Fibroblast of lung (primary cell): ENCODE results near the gene ARRDC2. TPM values are rescaled to one million over a fixed set of nuclear protein-coding genes. Genes with fewer than 3 reads are reported as not detected.

Source experiments
- DNase-seq, 2 donors: peaks; one replicate each; pipeline versions ENCODE4 v3.0.0 to v3.0.0-alpha.2; 2010; ENCODE audit warnings: low read depth in 2 of 2
- H2AFZ ChIP-seq: 2 replicates; pipeline ENCODE4 v1.5.1; 2012; ENCODE audit warnings: low read length, control low read depth, inconsistent platforms
- H3K27ac ChIP-seq: 2 replicates; pipeline ENCODE4 v1.5.1; 2011; ENCODE audit warnings: low read length, control low read depth; ENCODE audit not compliant: insufficient read depth
- H3K27me3 ChIP-seq: 2 replicates; pipeline ENCODE4 v1.5.1; 2011; ENCODE audit warnings: mild to moderate bottlenecking, low read length; ENCODE audit not compliant: control insufficient read depth, insufficient read depth
- H3K36me3 ChIP-seq: 2 replicates; pipeline ENCODE4 v1.5.1; 2011; ENCODE audit warnings: low read length; ENCODE audit not compliant: control insufficient read depth, insufficient read depth
- H3K4me1 ChIP-seq: 2 replicates; pipeline ENCODE4 v1.5.1; 2011; ENCODE audit warnings: low read length; ENCODE audit not compliant: control insufficient read depth, insufficient read depth; ENCODE audit errors: extremely low read depth
- H3K4me2 ChIP-seq: 2 replicates; pipeline ENCODE4 v1.5.1; 2011; ENCODE audit warnings: low read length, control low read depth; ENCODE audit not compliant: insufficient read depth; ENCODE audit errors: extremely low read depth
- H3K4me3 ChIP-seq, 4 experiments: fragments of 200-600 bp in 1 of 4; sonication (generic) in 1 of 4; replicated peaks in 1 of 4; 2 replicates each; pipeline ENCODE4 v1.5.1; 2011 to 2016; ENCODE audit warnings: low read length in 4 of 4, low read depth in 3 of 4, mild to moderate bottlenecking in 3 of 4, control low read depth in 2 of 4, inconsistent platforms in 1 of 4, mixed read lengths in 1 of 4; ENCODE audit not compliant: insufficient read depth in 1 of 4; ENCODE audit errors: control extremely low read depth in 1 of 4
- H3K79me2 ChIP-seq: 2 replicates; pipeline ENCODE4 v1.5.1; 2012; ENCODE audit warnings: mild to moderate bottlenecking, low read length, inconsistent platforms; ENCODE audit not compliant: control insufficient read depth, insufficient read depth
- H3K9ac ChIP-seq: 2 replicates; pipeline ENCODE4 v1.5.1; 2011; ENCODE audit warnings: mild to moderate bottlenecking, low read length, control low read depth; ENCODE audit not compliant: insufficient read depth
- H3K9me3 ChIP-seq: 2 replicates; pipeline ENCODE4 v1.5.1; 2012; ENCODE audit warnings: low read depth, low read length; ENCODE audit not compliant: control insufficient read depth, insufficient read depth
- H4K20me1 ChIP-seq: 2 replicates; pipeline ENCODE4 v1.5.1; 2011; ENCODE audit warnings: low read length; ENCODE audit not compliant: control insufficient read depth, insufficient read depth; ENCODE audit errors: extremely low read depth
- EZH2 ChIP-seq: IDR thresholded peaks from 2 replicates; pipeline ENCODE4 v1.5.1; 2012; ENCODE audit warnings: low read length, control low read depth, mild to moderate bottlenecking; ENCODE audit errors: missing control alignments
- polyA plus RNA-seq, 2 donors: library from polyadenylated mRNA; depleted of rRNA in 1 of 2; stranded (reverse) in 1 of 2; unstranded in 1 of 2; fragments of >200 nt; gene quantifications; 2 replicates each; pipeline ENCODE4 v1.2.1, GENCODE V29; 2011 to 2012; ENCODE audit warnings: missing spikeins in 1 of 2
- total RNA-seq: library from RNA; depleted of rRNA; stranded (reverse); fragments of >200 nt; gene quantifications from 2 replicates; pipeline ENCODE4 v1.2.1, GENCODE V29; 2014
- TF ChIP-seq, protein P1 (sequence below), 2 donors: IDR thresholded peaks in 1 of 2; conservative IDR thresholded peaks in 1 of 2; 1 replicate in 1 of 2; 2 replicates in 1 of 2; pipeline ENCODE4 v1.5.1; 2011 to 2012; ENCODE audit warnings: low read length in 2 of 2, control low read depth in 1 of 2, inconsistent platforms in 1 of 2, low read depth in 1 of 2, mild to moderate bottlenecking in 1 of 2

Gene ARRDC2
- total and polyA plus RNA-seq, 2 donors (not counting 1 experiment from before 2014, with no cell fraction given): 3.0 to 9.1 TPM

DNA sequence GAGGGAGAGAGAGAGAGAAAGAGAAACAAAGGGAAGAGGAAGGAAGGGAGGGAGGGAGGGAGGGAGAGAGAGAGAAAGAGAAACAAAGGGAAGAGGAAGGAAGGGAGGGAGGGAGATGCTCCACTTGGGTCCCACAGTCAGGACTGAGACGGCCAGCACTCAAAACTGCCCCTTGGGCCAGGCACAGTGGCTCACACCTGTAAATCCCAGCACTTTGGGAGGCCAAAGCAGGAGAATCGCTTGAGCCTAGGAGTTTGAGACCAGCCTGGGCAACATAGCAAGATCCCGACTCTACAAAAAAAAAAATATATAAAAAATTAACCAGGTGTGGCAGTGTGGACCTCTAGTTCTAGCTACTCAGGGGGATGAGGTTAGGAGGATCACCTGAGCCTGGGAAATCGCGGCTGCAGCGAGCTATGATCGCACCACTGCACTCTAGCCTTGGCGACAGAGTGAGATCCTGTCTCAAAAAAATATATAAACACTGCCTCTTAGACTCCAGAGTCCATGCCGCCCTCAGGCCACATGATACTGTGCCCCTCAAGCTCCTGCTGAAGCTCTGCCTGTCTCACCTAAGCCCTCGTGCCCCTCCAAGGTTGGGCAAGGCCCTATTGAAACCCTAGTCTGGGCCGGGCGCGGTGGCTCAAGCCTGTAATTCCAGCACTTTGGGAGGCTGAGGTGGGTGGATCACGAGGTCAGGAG, 8.4 kb downstream of the ARRDC2 start:
- peaks cover 5% of the 10 kb centered on the region for H3K36me3 ChIP-seq
- DNase-seq: no peak
- H3K4me3 ChIP-seq: no peak overlapping the region
- H3K9me3 ChIP-seq: no peaks in the 10 kb centered on the region
- peaks cover 9% of the 10 kb centered on the region for H3K4me1 ChIP-seq
- no peak overlapping the region for H3K27ac ChIP-seq
- TF ChIP-seq, protein P1, sequence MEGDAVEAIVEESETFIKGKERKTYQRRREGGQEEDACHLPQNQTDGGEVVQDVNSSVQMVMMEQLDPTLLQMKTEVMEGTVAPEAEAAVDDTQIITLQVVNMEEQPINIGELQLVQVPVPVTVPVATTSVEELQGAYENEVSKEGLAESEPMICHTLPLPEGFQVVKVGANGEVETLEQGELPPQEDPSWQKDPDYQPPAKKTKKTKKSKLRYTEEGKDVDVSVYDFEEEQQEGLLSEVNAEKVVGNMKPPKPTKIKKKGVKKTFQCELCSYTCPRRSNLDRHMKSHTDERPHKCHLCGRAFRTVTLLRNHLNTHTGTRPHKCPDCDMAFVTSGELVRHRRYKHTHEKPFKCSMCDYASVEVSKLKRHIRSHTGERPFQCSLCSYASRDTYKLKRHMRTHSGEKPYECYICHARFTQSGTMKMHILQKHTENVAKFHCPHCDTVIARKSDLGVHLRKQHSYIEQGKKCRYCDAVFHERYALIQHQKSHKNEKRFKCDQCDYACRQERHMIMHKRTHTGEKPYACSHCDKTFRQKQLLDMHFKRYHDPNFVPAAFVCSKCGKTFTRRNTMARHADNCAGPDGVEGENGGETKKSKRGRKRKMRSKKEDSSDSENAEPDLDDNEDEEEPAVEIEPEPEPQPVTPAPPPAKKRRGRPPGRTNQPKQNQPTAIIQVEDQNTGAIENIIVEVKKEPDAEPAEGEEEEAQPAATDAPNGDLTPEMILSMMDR (conservative IDR thresholded peaks at IDR 0.05 in 1 of 2, IDR thresholded peaks at IDR 0.05 in 1 of 2; ENCODE audit: low read depth in 1 of 2, low read length in 2 of 2): no peak
- no peak for TF ChIP-seq EZH2
- H3K4me2 ChIP-seq: no peak overlapping the region
- H3K27me3 ChIP-seq: no peaks in the 10 kb centered on the region
- H3K79me2 ChIP-seq: no peaks in the 10 kb centered on the region
- H2AFZ ChIP-seq: no peak overlapping the region
- H3K9ac ChIP-seq: no peak overlapping the region
- H4K20me1 ChIP-seq: no peaks in the 10 kb centered on the region

DNA sequence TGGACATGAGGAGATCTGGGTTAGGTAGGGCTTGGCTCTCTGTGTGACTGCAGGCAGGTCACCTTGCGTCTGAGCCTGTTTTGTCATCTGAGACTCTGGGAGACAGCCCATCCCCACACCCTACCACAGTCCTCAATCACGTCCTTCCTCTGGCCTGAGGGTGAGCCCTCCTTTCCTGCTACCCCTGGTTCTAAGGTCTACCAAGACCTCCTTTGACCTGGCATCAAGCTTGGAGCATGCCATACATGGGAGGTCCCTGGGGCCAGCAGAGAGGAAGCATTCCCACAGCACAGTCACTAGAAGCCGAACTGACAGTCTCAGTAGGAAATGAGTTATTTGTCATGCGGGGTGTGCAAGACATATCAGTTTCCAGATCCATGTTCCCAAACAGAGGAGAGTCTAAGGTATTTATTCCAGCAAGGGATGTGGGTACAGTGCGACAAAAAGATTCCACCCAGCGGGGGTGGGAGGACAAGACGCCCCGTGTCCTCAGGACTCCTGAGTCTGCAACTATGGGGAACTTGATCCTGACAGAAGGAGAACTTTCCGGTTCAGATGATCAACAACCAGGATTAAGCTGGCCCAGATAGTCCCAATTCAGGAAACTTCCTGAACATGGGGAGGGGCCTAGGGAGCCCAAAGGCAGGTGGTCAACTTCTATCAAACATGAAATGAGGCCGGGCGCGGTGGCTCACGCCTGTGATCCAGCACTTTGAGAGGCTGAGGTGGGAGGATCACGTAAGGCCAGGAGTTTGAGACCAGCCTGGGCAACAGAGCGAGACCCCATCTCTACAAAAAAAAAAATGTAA, 9.5 kb downstream of the ARRDC2 start:
- Histone ChIP-seq H4K20me1 (no peaks in the 10 kb centered on the region), H3K27me3 (no peaks in the 10 kb centered on the region), H3K9me3 (no peaks in the 10 kb centered on the region), H3K79me2 (no peaks in the 10 kb centered on the region), H3K27ac (no peak overlapping the region), H2AFZ (peak overlapping the region; percentile 14), H3K36me3 (peaks cover 5% of the 10 kb centered on the region), H3K4me2 (no peak overlapping the region), H3K4me1 (peaks cover 17% of the 10 kb centered on the region), H3K4me3 (no peak overlapping the region), H3K9ac (no peak overlapping the region)
- no peak for DNase-seq
- no peak for TF ChIP-seq EZH2
- TF ChIP-seq, protein P1 (conservative IDR thresholded peaks at IDR 0.05 in 1 of 2, IDR thresholded peaks at IDR 0.05 in 1 of 2; ENCODE audit: low read depth in 1 of 2, low read length in 2 of 2): no peak

DNA sequence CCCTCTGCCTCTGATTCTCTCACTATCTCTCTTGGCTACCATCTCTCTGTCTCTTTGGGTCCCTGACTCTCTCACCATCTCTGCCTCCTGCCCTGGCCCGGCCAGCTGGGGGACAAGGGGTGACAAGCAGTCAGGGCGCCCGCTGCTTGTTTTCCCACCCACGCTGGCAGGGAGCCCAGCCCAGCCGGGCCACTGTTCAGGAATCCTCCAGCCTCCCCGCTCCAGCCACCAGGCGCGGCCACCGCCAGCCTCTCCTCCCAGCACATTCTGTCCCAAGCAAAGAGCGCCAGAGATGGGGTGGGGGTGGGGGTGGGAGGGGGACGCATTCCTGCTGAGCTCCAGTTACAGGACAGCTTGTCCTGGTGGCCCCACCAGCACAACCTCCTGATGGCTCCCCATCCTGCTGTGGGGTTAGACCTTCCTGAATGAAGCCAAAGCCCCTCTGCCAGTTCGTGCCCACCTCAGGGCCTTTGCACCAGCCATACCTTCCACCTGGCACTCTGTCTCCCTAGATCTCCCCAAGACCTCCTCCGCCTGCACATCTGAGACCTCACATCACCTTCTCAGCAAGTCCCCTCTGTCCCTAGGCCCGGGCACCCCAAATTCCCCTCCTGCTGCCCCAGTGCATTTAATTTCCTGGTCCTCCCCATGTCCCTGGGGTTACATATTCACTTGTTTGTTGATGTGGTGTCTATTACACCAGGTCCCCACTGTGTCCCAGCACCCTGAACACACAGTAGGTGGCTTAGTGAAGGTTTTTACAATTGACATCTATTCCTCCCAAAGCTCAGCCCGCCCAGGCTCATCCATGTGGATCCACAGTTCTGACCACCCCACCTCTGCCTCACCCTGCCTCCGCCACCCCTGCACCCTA, 12.5 kb downstream of the ARRDC2 start:
- Histone ChIP-seq H3K4me2 (no peak overlapping the region), H3K4me3 (no peak overlapping the region), H3K4me1 (peaks cover 23% of the 10 kb centered on the region), H2AFZ (no peak overlapping the region), H3K79me2 (no peaks in the 10 kb centered on the region), H4K20me1 (no peaks in the 10 kb centered on the region), H3K9me3 (no peaks in the 10 kb centered on the region), H3K27me3 (no peaks in the 10 kb centered on the region), H3K9ac (no peak overlapping the region), H3K27ac (no peak overlapping the region), H3K36me3 (no peaks in the 10 kb centered on the region)
- TF ChIP-seq, protein P1 (conservative IDR thresholded peaks at IDR 0.05 in 1 of 2, IDR thresholded peaks at IDR 0.05 in 1 of 2; ENCODE audit: low read depth in 1 of 2, low read length in 2 of 2): no peak
- TF ChIP-seq EZH2: no peak
- DNase-seq: peak in 1 of 2 donors; percentile 51
